GM23248 (cell line): Measurements from ENCODE around the gene CACNA1I.

Experiments used
- EZH2 ChIP-seq: fragments of 200-600 bp; sonication (generic); IDR thresholded peaks from 2 replicates; pipeline ENCODE4 v1.6.1; 2018; ENCODE audit warnings: antibody characterized with exemption, mild to moderate bottlenecking; ENCODE audit not compliant: insufficient read depth, poor library complexity, severe bottlenecking
- EZH2phosphoT487 ChIP-seq: fragments of 200-600 bp; sonication (generic); IDR thresholded peaks from 2 replicates; pipeline ENCODE4 v1.6.1; 2018; ENCODE audit warnings: antibody characterized with exemption, moderate library complexity, mild to moderate bottlenecking, low read depth; ENCODE audit not compliant: insufficient read depth

DNA sequence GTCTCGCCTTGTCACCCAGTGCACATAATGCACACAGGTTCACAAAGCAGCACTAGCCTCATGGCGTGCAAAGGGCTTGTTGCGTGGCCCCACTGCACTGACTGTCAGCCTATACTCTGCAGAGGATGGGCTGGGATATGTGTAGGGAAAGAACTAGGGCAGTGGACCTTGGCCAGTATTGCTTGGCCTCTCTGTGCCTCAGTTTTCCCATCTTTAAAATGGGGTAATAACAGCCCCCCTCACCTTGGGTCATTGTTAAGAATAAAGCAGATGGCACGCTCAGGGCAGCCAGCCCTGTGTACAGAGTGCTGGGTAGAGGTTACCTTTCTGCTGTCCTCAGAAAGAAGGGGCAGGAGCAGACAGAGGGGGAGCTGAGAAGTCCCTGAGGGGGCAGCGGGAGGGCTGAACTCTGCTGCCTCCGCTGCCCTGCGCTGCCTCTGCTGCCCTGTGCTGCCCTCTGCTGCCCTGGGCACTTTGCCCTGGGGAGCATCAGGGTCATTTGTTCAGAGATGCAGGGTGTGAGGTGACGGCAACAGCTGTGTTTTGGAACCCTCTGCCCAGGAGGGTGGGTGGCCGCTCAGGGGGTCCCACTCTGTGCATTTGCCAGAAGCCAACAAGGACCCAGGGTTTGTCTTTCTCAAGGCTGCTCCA lies 71.2 kb downstream of the CACNA1I start:
- TF ChIP-seq EZH2, result no peak
- no peak for TF ChIP-seq EZH2phosphoT487
